ENCODE results near the gene ARHGAP20. TPM values are rescaled to one million over a fixed set of nuclear protein-coding genes. Genes with fewer than 3 reads are reported as not detected.

The ARHGAP20 gene
- total RNA-seq, 1 experiment from 2014 or later: 0.05 TPM

DNA sequence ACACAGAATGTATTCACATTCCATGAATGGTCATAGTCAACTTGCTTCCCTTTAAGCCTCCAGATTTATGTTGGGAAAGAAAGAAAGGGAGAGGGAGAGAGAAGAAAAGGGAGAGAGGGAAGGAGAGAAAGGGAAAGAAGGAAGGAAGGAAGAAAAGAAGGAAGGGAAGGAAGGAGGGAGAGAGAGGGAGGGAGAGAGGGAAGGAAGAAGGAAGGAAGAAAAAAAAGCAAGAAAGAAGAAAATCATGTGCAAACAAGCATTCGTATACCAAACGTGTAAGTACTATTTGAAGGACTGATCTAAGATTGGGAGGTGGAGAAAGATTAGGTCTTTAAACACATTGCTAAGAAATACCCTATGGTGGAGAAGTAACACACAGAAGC lies 23.9 kb upstream of the ARHGAP20 start:
- no peaks in the 10 kb centered on the region for H3K36me3 Mint-ChIP-seq (ENCODE audit: insufficient read depth, unreplicated experiment)
- Histone ChIP-seq H3K4me1 (no peaks in the 10 kb centered on the region), H3K4me3 (ENCODE audit: low read depth, low read length) (no peak overlapping the region), H3K9me3 (no peaks in the 10 kb centered on the region), H3K27me3 (replicated peaks; ENCODE audit: control insufficient read depth, insufficient read depth, low read length) (no peaks in the 10 kb centered on the region), H3K36me3 (ENCODE audit: control insufficient read depth, insufficient read depth, low read length) (no peaks in the 10 kb centered on the region)
- ChIA-PET POLR2A (no interaction called here), CTCF (no interaction called here)
- intact Hi-C loops (cut with micrococcal nuclease; ENCODE audit: unreplicated experiment): no loop called here
- DNase-seq: no peak
- no TSS peak for BruUV-seq (replicated peaks)
- no peak overlapping the region for H3K27ac Mint-ChIP-seq (ENCODE audit: unreplicated experiment)
- TF ChIP-seq, protein P1, sequence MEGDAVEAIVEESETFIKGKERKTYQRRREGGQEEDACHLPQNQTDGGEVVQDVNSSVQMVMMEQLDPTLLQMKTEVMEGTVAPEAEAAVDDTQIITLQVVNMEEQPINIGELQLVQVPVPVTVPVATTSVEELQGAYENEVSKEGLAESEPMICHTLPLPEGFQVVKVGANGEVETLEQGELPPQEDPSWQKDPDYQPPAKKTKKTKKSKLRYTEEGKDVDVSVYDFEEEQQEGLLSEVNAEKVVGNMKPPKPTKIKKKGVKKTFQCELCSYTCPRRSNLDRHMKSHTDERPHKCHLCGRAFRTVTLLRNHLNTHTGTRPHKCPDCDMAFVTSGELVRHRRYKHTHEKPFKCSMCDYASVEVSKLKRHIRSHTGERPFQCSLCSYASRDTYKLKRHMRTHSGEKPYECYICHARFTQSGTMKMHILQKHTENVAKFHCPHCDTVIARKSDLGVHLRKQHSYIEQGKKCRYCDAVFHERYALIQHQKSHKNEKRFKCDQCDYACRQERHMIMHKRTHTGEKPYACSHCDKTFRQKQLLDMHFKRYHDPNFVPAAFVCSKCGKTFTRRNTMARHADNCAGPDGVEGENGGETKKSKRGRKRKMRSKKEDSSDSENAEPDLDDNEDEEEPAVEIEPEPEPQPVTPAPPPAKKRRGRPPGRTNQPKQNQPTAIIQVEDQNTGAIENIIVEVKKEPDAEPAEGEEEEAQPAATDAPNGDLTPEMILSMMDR (IDR thresholded peaks at IDR 0.05; ENCODE audit: insufficient read depth in 1 of 2, low read depth in 1 of 2, low read length in 1 of 2, severe bottlenecking in 1 of 2, unreplicated experiment in 1 of 2): no peak
- no peak overlapping the region for H3K4me3 Mint-ChIP-seq (ENCODE audit: unreplicated experiment)
- H3K4me1 Mint-ChIP-seq (ENCODE audit: low read depth, unreplicated experiment): no peaks in the 10 kb centered on the region
- H3K9me3 Mint-ChIP-seq (ENCODE audit: unreplicated experiment): no peaks in the 10 kb centered on the region
- peaks cover 11% of the 10 kb centered on the region for H3K27me3 Mint-ChIP-seq (ENCODE audit: insufficient read depth, unreplicated experiment)

DNA sequence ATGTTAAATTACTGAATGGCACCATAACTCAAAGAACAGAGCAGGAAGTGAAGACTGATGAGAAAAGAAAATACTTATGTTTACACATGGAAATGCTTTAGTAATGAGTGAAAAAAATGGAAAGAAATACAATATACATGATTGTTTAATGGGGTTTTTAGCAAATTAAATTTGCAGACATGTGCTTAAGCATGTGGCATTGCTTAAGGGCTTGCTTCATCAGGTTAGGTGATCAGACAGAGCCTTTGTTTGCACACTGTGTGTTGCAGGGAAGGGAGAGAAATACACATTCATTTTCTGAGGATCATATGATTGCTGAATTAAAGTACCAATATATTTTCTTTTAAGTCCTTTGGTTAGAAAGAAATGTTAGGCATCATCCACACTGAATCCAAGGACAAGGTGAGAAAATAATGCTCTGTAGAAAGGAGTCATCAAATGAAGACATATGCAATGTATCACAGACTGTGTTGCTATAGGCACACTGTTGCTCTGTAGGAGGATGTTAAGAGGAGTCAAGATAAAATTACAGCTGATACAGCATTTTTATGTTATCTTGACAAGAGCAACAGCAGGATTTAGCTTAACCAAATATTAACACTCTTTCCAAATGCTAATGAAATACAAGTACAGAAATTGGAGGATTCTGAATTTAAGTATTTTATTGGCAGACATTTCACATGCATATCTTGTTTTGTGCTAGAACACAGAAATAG lies 23.4 kb upstream of the ARHGAP20 start:
- Histone ChIP-seq H3K27me3 (replicated peaks; ENCODE audit: control insufficient read depth, insufficient read depth, low read length) (no peaks in the 10 kb centered on the region), H3K4me1 (no peaks in the 10 kb centered on the region), H3K36me3 (ENCODE audit: control insufficient read depth, insufficient read depth, low read length) (no peaks in the 10 kb centered on the region), H3K4me3 (ENCODE audit: low read depth, low read length) (no peak overlapping the region), H3K9me3 (no peaks in the 10 kb centered on the region)
- TF ChIP-seq, protein P1 (IDR thresholded peaks at IDR 0.05; ENCODE audit: insufficient read depth in 1 of 2, low read depth in 1 of 2, low read length in 1 of 2, severe bottlenecking in 1 of 2, unreplicated experiment in 1 of 2): no peak
- no peak overlapping the region for H3K4me3 Mint-ChIP-seq (ENCODE audit: unreplicated experiment)
- no TSS peak for BruUV-seq (replicated peaks)
- intact Hi-C loops (cut with micrococcal nuclease; ENCODE audit: unreplicated experiment): no loop called here
- no peak for DNase-seq
- H3K4me1 Mint-ChIP-seq (ENCODE audit: low read depth, unreplicated experiment): no peaks in the 10 kb centered on the region
- ChIA-PET CTCF (no interaction called here), POLR2A (no interaction called here)
- H3K9me3 Mint-ChIP-seq (ENCODE audit: unreplicated experiment): no peaks in the 10 kb centered on the region
- H3K27ac Mint-ChIP-seq (ENCODE audit: unreplicated experiment): no peak overlapping the region
- no peaks in the 10 kb centered on the region for H3K36me3 Mint-ChIP-seq (ENCODE audit: insufficient read depth, unreplicated experiment)
- H3K27me3 Mint-ChIP-seq (ENCODE audit: insufficient read depth, unreplicated experiment): peaks cover 15% of the 10 kb centered on the region

DNA sequence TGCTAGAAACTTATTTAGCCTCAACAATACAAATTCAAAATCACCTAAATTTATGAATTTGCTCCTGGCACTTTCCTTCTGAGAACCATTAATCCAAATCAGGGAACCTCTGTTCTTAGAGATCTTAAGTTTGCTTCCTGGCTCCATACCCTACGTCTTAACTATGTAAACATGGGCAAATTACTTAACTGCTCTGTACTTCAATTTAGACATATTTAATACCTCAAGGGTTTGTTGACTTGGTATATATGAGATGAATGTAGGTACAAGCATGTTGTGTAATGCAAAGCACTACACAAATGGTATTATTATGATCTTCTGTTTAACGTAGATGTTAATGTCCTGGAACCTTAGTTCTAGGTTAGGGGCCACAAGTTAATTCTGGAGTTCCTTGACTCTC lies 22.6 kb upstream of the ARHGAP20 start:
- Mint-ChIP-seq H3K4me3 (ENCODE audit: unreplicated experiment) (no peak overlapping the region), H3K9me3 (ENCODE audit: unreplicated experiment) (no peaks in the 10 kb centered on the region), H3K27me3 (ENCODE audit: insufficient read depth, unreplicated experiment) (peaks cover 16% of the 10 kb centered on the region), H3K4me1 (ENCODE audit: low read depth, unreplicated experiment) (no peaks in the 10 kb centered on the region), H3K27ac (ENCODE audit: unreplicated experiment) (no peak overlapping the region), H3K36me3 (ENCODE audit: insufficient read depth, unreplicated experiment) (no peaks in the 10 kb centered on the region)
- BruUV-seq (replicated peaks): no TSS peak
- H3K9me3 ChIP-seq: no peaks in the 10 kb centered on the region
- intact Hi-C loops (cut with micrococcal nuclease; ENCODE audit: unreplicated experiment): no loop called here
- no peaks in the 10 kb centered on the region for H3K4me1 ChIP-seq
- TF ChIP-seq, protein P1 (IDR thresholded peaks at IDR 0.05; ENCODE audit: insufficient read depth in 1 of 2, low read depth in 1 of 2, low read length in 1 of 2, severe bottlenecking in 1 of 2, unreplicated experiment in 1 of 2): no peak
- no peak for DNase-seq
- POLR2A ChIA-PET: no interaction called here
- H3K36me3 ChIP-seq (ENCODE audit: control insufficient read depth, insufficient read depth, low read length): no peaks in the 10 kb centered on the region
- CTCF ChIA-PET: no interaction called here
- H3K27me3 ChIP-seq (replicated peaks; ENCODE audit: control insufficient read depth, insufficient read depth, low read length): no peaks in the 10 kb centered on the region
- H3K4me3 ChIP-seq (ENCODE audit: low read depth, low read length): no peak overlapping the region
